Suppressor macrophage (primary cell): ENCODE data around the gene DNASE1.
"Not testable (repeated sequence)": the region's sequence is repeated elsewhere in the genome, so short reads cannot be mapped to it uniquely, and the experiment has no call there.

ENCODE experiments used
- DNase-seq, 4 experiments: peaks; one replicate each; pipeline ENCODE4 v3.0.0-alpha.2; 2020 to 2022

Gene DNASE1

DNA sequence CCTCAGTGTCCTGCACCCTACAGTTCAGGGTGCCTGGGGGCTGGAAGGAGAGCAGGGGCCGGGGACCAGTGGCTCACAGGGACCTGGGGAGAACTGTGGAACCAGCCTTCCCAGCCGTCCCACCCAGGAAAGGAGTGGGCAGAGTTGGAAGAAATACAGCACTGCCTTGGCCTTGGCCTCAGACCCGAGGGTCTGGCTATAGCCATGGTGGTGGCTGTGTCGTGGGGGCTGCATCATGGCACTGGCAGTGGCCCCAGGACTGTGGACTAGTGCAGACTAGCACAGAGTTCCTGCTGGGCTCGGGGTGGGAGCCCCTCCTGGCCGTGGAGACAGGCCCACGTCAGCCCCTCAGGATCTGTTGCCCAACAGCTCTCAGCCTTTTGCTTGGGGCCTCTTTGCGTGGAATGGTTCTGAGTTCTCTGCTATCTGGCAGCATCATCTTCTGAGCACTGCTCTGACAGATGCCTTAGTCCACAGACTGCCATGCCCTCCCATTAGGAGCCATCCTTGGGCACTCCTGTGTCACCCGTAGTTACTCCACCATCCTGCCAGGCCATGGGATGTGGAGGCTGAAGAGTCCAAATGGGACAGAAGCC, 12.6 kb upstream of the DNASE1 start:
- no peak for DNase-seq

DNA sequence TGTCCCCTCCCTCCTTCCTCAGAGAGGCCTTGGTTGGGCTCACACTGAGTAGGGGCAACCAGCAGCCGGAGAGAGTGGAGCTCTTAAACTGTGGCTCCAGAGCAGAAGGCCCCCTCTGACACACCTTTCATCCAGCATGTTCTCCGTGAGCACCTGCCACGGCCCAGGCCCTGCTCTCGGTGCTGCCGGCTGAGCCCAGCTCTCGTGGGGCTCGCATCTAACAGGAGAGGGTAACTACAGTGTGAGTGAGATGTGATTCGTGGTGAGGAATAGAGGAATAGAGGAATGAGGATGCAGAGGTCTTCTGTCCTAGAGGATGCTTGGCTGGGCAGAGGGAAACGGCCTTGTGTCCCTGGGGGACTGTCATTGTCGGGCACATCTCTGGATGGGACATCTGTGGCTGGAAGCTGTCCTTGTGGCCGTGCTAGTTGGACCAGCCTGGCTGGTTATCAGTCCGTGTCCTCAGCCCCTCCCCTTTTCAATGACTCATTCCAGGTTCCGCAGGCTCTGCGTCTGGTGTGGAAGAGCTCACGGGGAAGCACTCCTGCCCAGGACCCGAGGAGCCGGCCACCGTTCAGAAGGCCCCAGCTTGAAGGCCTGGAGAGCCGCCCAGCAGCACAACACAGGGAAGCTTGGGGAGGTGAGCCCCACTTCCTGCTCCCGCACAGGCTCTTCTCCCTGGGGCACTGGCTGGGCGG, 11.9 kb upstream of the DNASE1 start:
- no peak for DNase-seq

DNA sequence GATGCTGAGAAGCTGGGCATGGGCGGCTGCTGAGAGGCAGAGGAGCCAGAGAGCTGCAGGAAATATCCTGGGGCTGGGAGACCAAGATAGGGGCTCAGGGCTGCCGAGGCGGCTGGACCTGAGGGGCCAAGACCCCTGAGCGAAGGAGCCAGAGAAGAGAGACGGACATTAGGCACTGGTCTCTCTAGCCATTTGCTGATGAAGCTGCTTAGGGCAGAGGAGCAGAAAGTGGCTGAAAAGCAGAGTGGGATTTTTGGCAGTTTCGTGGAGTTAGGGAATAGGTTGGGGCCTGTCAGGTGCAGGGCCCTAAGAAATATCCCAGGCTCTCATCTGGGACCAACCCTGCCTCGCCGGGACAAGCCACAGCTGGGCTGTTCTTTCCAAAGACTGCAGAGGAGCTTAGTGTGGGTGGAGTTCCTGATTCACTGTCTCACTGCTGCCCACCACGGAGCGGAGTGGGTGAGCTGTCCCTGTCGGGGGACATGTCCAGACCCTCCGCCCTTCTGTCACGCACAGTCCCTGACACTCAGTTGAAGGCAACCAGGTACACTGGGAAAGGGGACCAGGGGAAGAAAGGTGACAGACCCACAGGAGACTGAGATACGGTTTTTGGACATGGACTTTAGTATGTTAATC, 11.3 kb upstream of the DNASE1 start:
- no peak for DNase-seq

GRCh38 chr16:3645108-3645503, 9.4 kb upstream of the DNASE1 start:
- no peak for DNase-seq

- DNase-seq = no peak
Measured at GRCh38 chr16:3645504-3646347, 8.8 kb upstream of the DNASE1 start.

GRCh38 chr16:3646348-3646920, 8.1 kb upstream of the DNASE1 start:
- DNase-seq = no peak

- no peak for DNase-seq
Measured at GRCh38 chr16:3650631-3651265, 3.7 kb upstream of the DNASE1 start.

GRCh38 chr16:3651461-3652372, 2.8 kb upstream of the DNASE1 start:
- DNase-seq = no peak

DNA sequence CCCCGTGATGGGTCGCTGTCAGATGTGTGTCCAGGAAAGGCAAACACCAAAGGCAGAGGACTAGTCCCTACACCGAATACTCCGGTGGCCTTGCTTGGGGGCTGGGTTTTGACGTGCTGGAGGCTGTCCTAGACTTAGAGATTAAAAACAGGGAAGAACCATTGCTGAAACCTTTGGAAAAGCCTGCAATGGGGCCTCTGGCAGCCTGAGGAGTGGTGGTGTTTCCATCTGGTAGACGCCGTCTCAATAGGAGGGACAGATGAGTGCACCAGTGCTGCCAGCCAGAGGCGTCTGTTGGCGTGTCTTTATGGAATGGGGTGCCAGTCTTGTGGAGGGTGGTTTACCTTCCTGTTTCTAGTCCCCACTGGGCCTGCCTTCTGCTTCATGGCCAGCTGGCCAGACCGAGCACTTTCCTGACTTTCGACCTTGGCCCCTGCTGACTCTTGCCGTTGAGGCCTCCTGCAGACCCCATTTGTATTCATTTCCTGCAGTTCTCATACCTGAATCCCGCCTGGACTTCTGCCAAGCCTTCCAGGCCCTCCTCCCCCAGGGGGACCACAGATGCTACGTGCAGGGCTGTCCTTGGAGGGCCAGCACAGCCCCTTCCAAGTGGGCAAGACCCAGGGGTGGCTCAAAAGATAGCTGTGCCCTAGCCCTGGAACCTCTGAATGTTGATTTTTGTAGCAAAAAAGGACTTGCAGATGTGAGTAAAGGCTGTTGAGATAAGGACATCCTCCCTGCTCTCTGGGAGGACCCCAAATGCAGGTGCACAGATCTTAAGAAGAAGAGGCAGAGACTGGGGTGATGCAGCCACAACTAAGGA, 1.9 kb upstream of the DNASE1 start:
- DNase-seq = no peak

GRCh38 chr16:3655030-3655395, 522 bp downstream of the DNASE1 start:
- no peak for DNase-seq

DNA sequence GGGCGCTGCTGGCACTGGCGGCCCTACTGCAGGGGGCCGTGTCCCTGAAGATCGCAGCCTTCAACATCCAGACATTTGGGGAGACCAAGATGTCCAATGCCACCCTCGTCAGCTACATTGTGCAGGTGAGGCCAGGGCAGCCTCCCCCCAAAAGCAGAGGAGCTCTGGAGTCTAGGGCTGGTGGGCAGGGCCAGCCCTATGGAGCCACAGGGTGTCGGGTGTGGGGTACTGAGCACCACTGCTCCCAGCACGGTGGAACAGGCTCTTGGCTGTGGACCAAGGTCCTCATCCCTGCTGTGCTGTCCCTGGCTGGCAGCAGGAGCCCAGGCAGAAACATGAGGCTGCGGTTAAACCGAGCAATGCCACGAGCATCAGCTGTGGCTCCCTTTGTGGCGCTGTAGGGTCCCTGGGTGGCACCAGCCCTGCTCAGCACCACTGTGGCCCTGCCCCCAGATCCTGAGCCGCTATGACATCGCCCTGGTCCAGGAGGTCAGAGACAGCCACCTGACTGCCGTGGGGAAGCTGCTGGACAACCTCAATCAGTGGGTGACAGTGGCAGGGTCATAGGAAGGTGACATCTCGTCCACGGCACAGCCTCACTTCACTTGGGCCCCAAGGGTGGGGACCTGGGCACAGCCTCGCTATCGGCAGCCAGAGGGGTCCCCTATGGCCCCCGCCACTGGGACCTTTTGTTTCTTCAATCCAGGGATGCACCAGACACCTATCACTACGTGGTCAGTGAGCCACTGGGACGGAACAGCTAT, 1.1 kb downstream of the DNASE1 start:
- no peak for DNase-seq

- DNase-seq = not testable (repeated sequence)
Measured at GRCh38 chr16:3656160-3656490, 1.6 kb downstream of the DNASE1 start.

- no peak for DNase-seq
Measured at GRCh38 chr16:3656491-3657468, 2.3 kb downstream of the DNASE1 start.

GRCh38 chr16:3659251-3659650, 4.8 kb downstream of the DNASE1 start:
- DNase-seq = no peak

DNA sequence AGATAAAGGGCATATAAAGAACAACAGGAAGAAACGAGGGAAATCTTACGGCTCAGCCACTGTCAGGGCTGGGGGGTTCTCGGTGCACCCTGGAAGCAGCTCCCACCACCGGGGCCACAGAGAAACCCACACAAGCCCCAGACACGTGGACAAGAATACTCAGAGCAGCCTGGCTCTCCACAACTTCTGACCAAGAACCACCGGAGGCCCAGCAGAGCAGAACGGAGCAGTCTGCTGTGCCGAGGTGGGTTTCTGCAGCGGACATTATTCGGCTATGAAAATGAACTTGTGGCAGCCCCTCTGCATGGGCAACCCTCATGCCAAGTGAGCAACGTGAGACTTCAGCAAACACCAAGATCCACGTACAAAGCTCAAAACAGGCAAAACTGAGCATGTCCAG, 6.8 kb downstream of the DNASE1 start:
- DNase-seq = no peak

- DNase-seq = no peak
Measured at GRCh38 chr16:3661922-3662321, 7.4 kb downstream of the DNASE1 start.

- DNase-seq = no peak
Measured at GRCh38 chr16:3662601-3663000, 8.1 kb downstream of the DNASE1 start.

DNA sequence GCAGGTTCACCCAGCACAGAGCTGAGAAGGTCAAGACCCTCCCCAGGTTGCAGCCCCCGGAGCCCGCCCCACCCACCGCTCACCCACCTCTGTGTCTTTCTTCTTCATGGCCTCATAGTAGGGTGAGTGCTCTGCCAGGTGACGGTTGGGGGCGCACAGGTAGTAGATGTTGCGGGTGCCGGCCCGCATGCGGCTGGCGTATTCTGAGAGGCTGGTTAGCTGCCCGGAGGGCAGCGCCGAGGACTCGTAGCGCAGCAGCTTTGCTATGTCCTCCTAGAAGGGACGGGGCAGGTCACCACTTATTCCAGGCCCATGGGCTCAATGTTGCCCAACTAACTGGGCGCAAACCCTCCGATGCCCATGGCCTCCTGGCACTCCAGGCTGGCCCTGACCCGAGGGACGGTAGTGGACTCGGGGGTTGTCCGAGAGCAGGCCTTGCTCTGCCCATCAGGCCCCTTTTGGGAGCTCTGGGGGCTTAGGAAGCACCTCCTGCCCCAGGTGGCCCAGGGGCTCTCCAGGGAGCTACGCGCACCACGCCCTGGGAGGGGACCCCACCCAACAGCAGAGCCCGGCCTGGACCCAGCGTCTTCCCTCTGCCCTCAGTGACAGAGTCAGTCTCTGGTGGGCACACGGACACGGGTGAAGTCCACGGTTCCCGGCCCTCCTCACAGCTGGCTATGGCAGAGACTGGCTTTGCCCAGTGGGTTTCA, 9.9 kb downstream of the DNASE1 start:
- no peak for DNase-seq
